Body of pancreas (tissue), 4 donors: ENCODE measurements around the gene MYH15. TPM values are rescaled to one million over a fixed set of nuclear protein-coding genes. Genes with fewer than 3 reads are reported as not detected.

Experiments used
- ATAC-seq: fragments of 150-250 bp; one replicate; pipeline ENCODE4 v1.9.1; 2016
- DNase-seq, 4 donors: peaks; one replicate each; pipeline ENCODE4 v3.0.0-alpha.2; 2019
- H3K27ac ChIP-seq, 4 donors: fragments of 200-600 bp; sonication (generic); 1 replicate in 3 of 4; 2 replicates in 1 of 4; pipeline versions ENCODE4 v1.5.1 to v1.6.1; 2016 to 2019; ENCODE audit warnings: mild to moderate bottlenecking in 1 of 4, mixed read lengths in 1 of 4, moderate library complexity in 1 of 4
- H3K27me3 ChIP-seq, 2 donors: fragments of 200-600 bp; sonication (generic); one replicate each; pipeline ENCODE4 v1.6.0; 2016; ENCODE audit warnings: mild to moderate bottlenecking in 1 of 2
- H3K36me3 ChIP-seq, 2 donors: fragments of 200-600 bp; sonication (generic); replicated peaks in 1 of 2; 2 replicates each; pipeline ENCODE4 v1.5.1; 2016; ENCODE audit warnings: low read depth in 2 of 2; ENCODE audit not compliant: insufficient read depth in 1 of 2
- H3K4me1 ChIP-seq: fragments of 200-600 bp; sonication (generic); one replicate; pipeline ENCODE4 v1.6.0; 2016
- H3K4me3 ChIP-seq, 2 donors: fragments of 200-600 bp; sonication (generic); 1 replicate in 1 of 2; 2 replicates in 1 of 2; pipeline ENCODE4 v1.5.1; 2016 to 2019
- H3K9me3 ChIP-seq, 3 donors: fragments of 200-600 bp; sonication (generic); 1 replicate in 2 of 3; 2 replicates in 1 of 3; pipeline ENCODE4 v1.5.1; 2016
- CTCF ChIP-seq, 7 experiments: fragments of 450-650 bp in 4 of 7; fragments of 200-600 bp in 3 of 7; sonication (generic) in 3 of 7; IDR thresholded peaks; one replicate each; pipeline ENCODE4 v1.5.1; 2016 to 2019; ENCODE audit warnings: antibody characterized with exemption in 7 of 7
- POLR2A ChIP-seq, 3 donors: fragments of 450-650 bp; IDR thresholded peaks; one replicate each; pipeline ENCODE4 v1.6.1; 2016; ENCODE audit warnings: antibody characterized with exemption in 3 of 3, mild to moderate bottlenecking in 2 of 3
- WGBS, 2 donors: methylation state at CpG; one replicate each; pipeline ENCODE4 v1.1.5; 2017; 5-methylcytosine and 5-hydroxymethylcytosine counted together
- intact Hi-C: fragments of 100-400 bp; cut with DNase I; formaldehyde crosslinking; loops from one replicate; pipeline ENCODE4 v1.15.1; 2023
- total RNA-seq, 2 donors: library from RNA; depleted of rRNA; stranded (reverse); fragments of >200 nt; gene quantifications; one replicate each; pipeline ENCODE4 v1.1.0, GENCODE V29; 2016

Gene MYH15
- total RNA-seq, 2 donors from 2014 or later: not detected

DNA sequence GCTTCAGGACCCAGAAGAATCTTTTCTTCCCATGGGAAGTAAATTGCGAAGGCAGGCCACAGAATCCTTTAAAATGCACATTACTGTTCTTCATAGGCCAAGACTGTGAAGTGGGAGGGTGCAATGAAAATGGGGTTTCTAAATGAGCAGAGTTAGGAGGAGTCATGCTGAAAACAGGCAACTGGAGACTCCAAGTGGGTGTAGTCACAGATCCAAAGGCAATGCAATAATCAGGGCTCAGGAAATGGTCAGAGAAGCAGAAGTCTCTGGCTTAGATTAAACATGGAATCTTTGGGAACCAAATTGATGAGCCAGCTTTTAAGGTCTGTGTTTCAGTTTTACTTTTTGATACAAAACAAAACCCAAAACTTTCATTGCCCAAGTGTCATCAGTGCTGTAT, 176.4 kb downstream of the MYH15 start:
- no peak for ATAC-seq
- WGBS, 2 donors: 90 to 100% methylated on average over 1 of the region's 1 CpG
- Histone ChIP-seq H3K4me3 (no peak overlapping the region), H3K27me3 (no peaks in the 10 kb centered on the region), H3K4me1 (peaks cover 12% of the 10 kb centered on the region), H3K36me3 (no peaks in the 10 kb centered on the region), H3K9me3 (no peaks in the 10 kb centered on the region), H3K27ac (no peak overlapping the region)
- intact Hi-C loops: no loop called here
- no peak for DNase-seq
- TF ChIP-seq CTCF (IDR thresholded peaks at IDR 0.05) (no peak), POLR2A (IDR thresholded peaks at IDR 0.05) (no peak)

GRCh38 chr3:108331792-108332191, 178.6 kb downstream of the MYH15 start:
- Histone ChIP-seq H3K9me3 (no peaks in the 10 kb centered on the region), H3K27me3 (no peaks in the 10 kb centered on the region), H3K27ac (no peak overlapping the region), H3K4me3 (no peak overlapping the region), H3K4me1 (peaks cover 9% of the 10 kb centered on the region), H3K36me3 (no peaks in the 10 kb centered on the region)
- WGBS, 2 donors: 81 to 92% methylated on average over 3 of the region's 3 CpGs
- TF ChIP-seq POLR2A (IDR thresholded peaks at IDR 0.05) (no peak), CTCF (IDR thresholded peaks at IDR 0.05) (no peak)
- intact Hi-C loops: no loop called here
- ATAC-seq (no peak), DNase-seq (no peak)

Other genes with a start within 250 kb of the MYH15 start
- 1 to 10 TPM in 1 of 2 donors, not detected in 1; 2.1 TPM for gene HHLA2, start 214.0 kb downstream of the MYH15 start, total RNA-seq
- gene CIP2A, start 78.8 kb upstream of the MYH15 start, total RNA-seq: 1 to 10 TPM in 1 of 2 donors, under 1 TPM in 1; 0.33 to 3.6 TPM
- 1 to 10 TPM; 3.6 to 8.8 TPM for gene DZIP3, start 79.1 kb upstream of the MYH15 start, total RNA-seq
- not detected for gene RETNLB, start 246.8 kb upstream of the MYH15 start, total RNA-seq